Stimulated activated CD4-positive, alpha-beta T cell treated with anti-CD3 and anti-CD28 coated beads, Interleukin-1b, Interleukin-23, amount 100 ng/mL, for 4 hours (primary cell): ENCODE data around the gene MLST8.
"Not testable (repeated sequence)": the region's sequence is repeated elsewhere in the genome, so short reads cannot be mapped to it uniquely, and the experiment has no call there.

Source experiments
- DNase-seq, 2 donors: peaks; one replicate each; pipeline ENCODE4 v3.0.0-alpha.2; 2020; ENCODE audit warnings: low read depth in 2 of 2

Gene MLST8

DNA sequence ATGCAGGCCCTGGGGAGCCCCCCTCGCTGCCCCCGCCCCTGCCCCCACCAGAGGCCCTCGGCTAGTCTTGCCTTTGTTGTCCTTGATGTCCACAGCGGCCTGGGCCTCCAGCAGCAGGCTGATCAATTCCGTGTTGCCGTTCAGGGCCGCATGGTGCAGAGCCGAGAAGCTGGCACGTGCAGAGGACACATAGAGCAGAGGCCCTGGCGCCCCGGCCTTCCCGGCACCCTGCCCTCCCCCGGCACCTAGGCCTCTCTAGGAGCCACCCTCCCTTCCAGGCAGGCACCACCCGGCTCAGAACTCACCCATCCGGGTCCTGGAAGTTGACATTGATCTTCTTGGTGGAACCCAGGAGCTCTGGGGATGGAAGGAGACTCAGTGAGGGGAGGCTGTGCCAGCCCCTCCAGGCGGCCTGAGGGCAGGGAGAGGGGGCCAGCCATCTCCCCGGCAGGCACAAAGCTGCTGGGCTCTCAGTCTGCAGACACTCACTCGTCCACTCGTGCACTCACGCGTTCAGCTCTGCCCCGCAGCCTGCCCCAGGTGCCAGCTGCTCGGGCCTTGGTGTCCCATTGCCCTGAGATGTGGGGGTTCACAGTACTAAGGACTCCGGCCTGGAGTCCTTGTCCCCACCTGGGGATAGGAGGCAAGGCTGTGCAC, 15.1 kb upstream of the MLST8 start:
- DNase-seq = no peak

DNA sequence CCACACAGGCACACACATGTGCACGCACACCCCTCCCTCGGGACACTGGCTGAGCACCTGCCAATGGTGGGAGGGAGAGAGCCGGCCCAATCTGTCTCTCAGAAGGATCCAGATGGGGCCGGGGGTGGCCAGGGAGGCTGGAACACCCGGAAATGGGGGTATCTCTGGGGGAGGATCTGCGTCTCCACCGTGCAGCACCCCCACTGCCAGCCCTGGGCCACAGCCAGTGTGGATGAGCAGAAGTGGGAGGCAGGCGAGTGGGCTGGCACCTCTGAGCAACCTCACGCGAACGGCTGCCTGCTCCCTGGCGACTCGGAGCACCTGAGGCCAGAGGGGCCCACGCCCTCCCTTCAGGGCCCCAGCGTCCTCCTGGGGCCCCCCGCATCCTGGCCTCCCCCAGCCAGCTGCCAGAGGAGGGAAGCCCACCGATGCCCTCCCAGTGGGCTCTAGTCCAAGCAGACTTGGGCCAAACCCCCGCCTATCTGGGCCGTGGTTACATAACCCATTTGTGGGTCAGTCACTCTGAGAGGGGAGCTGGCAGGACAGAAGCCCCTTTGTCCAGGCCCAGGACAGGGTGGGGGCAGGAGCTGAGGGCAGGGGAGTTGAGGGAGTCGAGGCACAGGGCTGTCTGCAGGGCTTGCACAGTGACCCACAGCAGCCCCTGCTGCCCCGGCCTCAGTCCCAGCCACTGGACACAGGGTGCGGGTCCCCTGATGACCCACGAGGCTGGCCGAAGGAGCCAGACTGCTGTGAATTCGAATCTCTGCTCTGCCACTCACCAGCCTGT, 14.4 kb upstream of the MLST8 start:
- no peak for DNase-seq

DNA sequence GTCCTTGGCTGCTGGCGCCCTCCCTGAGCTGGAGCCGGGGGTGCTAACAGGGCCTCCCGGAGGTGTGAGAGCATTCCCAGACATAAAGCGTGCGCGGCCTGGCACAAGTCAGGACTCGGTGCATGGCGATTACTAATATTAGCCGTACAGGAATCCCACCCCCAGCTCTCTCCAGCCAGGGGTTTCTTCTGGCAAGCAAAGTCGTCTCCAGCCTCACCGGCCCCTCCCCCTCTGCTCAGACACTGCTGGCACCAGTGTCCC, 13.9 kb upstream of the MLST8 start:
- no peak for DNase-seq

DNA sequence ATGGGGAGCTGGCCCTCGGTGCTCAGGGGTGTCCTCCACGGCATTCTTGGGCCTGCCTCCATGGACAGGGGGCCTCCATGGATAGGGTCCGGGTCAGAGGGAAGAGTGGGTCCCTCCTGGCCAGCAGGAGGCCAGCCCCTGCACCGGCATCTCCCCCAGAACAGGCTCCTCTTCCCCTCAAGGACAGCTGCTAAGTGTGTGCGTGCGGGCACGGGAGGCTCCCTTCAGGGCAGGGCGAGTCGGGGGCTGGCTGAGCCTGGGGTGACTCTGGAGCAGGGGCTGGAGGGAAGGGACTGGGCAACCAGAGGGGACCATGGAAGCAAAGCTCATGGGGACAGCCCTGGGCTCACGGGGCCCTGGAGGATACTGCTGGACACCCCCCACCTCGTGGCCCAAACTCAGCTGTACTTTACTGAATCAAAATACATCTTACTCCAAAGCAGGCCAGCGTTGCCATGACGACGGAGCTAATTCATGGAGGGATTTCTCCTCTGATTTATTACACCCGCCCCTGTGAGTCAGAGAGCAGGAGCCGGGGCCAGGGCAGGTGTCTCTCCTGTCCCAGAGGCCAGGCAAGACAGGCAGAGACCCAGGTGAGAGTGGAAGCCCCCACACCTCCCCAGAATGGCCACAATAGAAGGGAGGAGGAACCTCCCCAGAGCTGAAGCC, 11.0 kb upstream of the MLST8 start:
- no peak for DNase-seq

DNA sequence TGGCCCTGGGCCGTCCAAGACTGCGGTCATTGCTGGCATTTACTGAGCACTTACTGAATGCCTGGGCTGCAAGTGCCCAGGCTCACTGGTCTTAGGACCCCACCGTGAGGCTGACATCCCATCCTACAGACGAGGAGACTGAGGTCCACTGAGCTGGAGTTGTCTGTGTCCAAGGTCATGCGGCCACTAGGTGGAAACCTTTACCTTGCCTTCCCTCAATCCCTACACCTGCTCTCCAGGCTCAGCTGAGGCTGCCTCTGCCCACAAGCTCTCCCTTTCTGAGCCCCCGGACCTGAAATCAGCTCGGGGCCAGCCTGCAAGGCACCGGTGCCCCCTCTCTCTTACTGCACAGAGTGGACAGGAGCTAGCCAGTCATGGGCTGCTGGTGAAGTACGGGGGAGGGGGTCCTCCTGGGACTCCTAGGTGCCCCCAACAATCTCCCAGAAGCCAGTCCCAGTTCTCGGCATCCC, 10.4 kb upstream of the MLST8 start:
- peak in 1 of 2 donors; percentile 41 for DNase-seq

DNA sequence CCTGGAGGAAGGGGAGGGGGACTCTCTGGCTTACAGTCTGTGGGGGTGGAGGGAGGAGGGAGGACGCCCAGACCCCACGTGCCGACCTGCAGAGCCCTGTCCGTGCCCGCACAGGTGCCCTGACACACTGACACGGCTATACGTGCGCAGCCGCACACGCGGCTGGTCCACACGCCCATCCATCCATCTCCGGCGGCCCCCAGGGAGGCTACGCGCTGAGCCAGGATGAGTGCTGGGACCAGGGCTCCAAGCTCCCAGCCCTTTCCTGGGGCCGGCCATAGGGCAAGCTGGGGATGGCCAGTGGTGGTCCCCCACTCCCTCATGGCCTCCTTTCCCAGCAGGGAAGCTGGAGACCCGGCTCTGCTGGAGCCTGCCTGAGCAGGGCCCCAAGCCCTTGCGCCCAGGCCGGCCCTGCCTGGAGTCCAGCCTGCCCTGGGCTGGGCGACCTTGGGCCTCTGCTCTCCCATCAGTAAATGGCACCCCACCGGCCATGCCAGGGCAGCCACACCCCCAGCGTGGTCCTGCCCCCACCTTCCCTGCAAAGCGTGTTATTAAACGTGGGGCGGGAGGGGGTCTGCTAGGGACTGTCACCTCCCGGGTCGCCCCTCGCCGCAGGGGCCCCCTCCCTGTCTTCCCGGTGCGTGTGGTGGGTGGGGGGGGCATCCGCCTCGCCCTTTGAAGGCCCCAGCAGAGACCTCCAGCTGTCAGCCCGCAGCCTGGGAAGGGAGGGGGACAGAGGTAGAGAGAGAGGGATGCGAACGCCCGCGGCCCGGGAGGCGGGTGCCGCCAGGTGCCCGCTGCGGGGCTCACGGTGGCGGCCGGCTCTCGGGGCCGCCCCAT, 9.7 kb upstream of the MLST8 start:
- DNase-seq = no peak

DNA sequence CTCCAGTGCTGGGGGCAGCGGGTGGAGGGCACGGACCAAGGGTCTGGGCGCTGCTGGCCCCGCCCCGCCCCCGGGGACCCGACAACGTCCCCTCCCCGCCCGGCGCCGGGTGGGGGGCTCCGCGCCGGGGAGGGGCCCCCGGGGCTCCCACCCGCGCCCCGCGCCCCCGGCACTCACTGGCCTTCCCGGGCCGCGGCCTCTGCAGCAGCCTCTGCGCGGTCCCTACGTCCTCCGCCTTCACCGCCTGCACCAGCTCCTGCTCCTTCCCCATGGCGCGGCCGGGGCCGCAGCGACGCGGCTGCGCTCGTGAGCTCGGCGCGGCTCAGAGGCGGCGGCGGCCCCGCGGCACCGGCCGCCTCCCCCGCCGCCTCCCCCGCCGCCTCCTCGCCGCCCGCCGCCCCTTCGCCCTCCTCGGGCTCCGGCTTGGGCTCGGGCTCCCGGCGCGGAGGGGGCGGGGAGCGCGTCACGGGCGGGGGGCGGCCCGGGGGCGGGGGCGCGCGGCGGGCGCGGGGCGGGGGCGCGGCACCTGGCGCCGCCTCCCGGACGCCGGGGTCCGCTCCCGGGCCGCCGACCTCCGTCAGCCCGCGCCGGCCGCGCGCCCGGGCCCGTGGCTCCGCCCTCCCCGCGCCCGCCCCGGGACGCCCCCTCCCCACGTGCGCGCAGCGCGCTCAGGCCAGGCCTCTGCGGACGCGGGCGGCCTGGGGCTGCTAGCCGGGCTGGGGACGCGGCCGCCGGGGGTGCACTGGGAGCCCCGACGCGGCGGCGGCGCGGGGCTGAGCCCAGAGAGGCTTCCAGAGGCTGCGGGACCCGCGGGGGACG, 8.9 kb upstream of the MLST8 start, which contains the start of gene CASKIN1:
Gene CASKIN1 (minus strand): TSS at position 444 of the 819 bp plus-strand sequence. CDS start 173 bp downstream, at position 271.
- DNase-seq = no peak

DNA sequence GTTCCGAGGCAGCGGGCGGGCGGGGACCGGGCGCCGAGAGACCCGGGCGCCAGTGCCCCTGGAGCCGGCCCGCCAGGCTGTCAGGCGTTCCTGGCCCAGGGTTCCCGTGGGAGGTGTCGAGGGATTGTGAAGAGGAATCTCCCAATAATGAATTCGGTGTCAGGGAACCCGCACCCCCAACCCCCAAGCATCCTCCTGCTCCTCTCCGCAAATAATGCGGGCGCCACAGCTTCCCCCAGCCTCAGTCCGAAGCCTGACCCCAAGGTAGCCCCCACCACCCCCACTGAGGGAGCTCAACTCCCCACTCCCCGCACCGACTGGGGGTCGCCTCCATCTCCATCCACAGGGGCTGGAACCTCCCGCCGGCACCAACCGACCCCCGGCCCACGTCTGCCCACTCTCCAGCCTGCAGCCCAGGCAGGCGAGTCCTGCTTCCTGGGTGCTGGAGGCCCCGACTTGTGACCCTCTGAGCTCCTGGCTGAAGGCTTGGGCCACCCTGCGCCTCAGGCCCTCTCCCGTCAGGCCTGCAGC, 8.2 kb upstream of the MLST8 start:
- DNase-seq = no peak

DNA sequence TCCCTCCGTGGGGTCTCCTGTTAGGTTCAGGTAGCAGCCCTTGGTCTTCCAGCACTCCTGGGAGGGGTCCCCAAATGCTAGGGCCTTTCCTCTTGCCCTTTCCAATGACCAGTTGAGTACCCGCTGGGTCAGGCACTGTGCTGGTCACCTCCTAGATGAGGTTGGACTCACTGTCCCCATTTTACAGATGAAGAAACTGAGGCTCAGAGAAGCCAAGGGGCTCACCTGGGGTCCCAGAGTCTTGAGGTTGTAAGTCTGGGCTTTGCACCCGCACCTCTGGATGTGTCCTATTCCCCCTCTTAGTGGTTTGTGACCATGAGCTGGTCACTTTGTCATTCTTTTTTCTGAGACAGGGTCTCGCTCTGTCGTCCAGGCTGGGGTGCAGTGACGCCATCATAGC, 7.5 kb upstream of the MLST8 start:
- DNase-seq = no peak

DNA sequence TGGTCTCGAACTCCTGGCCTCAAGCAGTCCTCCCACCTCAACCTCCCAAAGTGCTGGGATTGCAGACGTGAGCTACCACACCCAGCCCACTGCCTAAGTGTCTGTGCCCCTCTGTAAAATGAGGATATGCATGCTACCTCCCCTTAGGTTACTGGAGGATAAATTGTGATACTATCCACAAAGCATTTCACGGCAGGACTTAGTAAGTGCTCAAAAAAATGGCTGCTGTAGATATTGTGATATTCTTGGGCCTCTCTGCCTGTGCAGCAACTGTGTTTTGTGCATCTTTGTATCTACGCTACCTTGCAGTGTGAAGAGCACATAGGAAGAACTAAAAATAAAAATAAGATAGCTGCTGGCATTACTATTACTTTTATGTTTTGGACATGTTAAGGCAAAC, 7.0 kb upstream of the MLST8 start:
- DNase-seq = no peak

DNA sequence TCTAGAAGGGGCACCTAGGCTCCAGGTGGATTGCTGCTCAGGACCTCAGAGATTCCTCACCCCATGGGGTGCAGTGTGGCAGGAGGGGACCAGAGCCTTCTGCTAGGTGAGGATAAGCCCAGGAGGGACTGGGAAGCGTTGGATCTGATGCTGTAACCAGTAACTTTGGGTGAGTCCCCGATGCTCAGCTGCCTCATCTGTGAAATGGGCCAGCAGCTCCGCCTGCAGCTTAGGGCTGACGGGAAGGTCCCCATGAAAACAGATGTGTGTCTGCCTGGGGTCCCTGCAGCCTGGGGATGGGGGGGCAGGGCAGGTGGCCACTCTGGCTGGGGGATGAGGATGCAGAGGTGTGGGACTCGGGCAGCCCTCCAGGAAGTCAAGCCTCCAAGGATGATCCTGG, 6.2 kb upstream of the MLST8 start:
- DNase-seq = no peak

DNA sequence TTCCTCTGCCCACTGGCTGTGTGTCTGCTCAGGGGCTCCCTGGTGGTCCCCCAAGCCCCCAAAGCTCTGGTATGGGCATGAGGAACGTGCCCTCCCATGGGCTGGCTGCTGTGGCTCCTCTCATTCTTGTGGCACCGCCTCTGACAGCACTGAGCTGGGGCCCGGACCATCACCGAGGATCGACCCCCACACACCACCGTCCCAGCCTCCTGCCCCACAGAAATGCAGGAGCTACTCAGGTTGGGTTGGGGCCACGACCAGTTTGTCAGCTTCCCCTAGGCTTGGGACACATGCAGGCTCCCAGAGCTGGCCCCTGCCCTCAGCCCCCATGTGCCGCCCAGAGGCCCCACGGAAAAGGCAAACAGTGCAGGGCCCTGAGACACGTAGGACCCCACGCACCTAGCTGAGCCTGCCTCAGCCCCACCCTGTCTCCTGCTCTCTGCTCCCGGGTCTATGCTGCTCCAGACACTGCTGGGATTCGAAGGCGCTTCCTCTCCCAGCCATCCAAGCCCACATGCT, 5.6 kb upstream of the MLST8 start:
- no peak for DNase-seq

DNA sequence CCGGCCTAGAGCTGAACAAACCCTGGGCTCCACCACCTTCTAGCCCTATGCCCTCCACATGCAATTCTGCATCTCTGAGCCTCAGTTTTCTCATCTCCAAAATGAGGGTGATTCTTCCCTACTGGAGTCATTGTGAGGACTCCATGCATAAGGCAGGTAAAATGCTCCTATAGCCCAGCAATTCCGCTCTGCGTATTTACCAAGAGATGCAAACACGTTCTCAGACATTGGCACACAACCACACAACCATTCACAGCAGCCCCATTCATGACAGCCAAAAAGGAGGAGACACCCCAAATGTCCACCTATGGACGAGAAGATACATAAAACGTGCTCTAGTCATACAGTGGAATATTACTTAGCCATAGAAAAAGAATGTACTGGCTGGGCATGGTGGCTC, 4.9 kb upstream of the MLST8 start:
- no peak for DNase-seq

DNA sequence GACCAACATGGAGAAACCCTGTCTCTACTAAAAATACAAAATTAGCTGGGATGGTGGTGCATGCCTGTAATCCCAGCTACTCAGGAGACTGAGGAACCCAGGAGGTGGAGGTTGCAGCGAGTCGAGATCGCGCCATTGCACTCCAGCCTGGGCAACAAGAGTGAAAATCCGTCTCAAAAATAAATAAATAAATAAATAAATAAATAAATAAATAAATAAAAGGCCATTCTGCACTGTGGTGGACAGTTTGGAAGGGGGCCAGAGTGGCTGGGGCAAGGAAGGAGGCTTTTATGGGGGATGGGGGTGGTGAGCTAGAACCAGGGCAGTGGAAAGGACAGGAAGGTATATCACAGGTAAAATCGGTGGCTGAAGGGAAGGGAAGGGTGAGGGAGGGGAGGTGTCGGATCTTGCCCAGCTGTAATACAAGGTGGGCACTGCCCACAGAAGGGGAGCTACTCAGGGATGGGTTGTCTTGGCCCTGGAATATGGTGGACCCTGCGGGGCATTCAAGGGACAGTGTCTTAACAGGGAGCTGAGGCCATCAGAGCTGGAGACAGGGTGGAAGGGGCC, 2.0 kb upstream of the MLST8 start:
- not testable (repeated sequence) for DNase-seq

DNA sequence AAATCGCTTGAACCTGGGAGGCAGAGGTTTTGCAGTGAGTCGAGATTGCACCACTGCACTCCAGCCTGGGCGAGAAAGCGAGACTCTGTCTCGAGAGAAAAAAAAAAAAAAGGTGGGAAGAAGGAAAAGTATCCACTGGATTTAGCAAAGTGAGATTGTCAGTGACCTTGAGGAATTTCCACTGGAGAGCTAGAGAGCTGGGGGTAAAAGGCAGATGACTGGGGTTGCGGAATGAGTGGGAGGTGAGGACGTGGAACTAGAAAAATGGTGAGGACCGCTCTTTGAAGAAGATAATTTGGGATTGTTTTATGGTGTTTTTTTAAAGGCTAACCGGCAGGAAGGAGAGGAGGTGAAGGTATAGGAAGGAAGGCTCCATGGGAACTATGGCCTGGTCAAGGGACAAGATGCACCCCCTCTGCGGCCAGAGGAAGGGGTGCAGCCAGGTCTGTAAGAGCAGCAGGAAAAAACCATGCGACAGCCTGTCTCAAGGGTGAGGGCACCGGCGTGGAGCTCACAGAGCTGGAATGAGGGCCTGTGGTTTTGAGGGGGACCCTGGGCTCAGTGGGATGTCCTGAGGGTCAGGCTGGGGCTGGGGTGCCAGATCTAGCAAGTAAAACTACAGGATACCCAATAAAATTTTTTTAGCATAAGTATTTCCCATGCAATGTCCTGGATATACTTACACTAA, 694 bp upstream of the MLST8 start:
- no peak for DNase-seq

DNA sequence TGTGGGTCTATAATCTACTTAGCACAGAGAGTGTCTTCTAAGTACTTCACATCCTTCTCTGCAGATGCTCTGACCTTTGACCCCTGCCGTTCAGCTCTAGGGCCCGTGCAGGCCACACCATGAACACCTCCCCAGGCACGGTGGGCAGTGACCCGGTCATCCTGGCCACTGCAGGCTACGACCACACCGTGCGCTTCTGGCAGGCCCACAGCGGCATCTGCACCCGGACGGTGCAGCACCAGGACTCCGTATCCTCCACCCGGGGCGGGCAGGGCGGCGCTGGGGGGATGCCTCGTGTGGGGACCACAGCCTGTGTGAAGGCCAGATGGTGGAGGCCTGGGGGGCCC, 686 bp downstream of the MLST8 start:
- no peak for DNase-seq

DNA sequence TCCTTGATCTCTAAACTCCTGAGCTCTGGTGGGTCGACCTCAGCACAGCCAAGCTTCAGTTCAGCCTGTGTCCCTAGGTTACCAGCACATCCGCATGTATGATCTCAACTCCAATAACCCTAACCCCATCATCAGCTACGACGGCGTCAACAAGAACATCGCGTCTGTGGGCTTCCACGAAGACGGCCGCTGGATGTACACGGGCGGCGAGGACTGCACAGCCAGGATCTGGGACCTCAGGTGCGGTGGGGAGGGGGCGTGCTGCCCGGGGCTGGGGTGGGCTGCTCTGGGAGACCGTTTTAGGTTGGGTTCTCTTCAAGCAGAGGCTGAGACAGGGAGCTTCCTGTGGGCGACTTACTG, 1.1 kb downstream of the MLST8 start:
- no peak for DNase-seq

DNA sequence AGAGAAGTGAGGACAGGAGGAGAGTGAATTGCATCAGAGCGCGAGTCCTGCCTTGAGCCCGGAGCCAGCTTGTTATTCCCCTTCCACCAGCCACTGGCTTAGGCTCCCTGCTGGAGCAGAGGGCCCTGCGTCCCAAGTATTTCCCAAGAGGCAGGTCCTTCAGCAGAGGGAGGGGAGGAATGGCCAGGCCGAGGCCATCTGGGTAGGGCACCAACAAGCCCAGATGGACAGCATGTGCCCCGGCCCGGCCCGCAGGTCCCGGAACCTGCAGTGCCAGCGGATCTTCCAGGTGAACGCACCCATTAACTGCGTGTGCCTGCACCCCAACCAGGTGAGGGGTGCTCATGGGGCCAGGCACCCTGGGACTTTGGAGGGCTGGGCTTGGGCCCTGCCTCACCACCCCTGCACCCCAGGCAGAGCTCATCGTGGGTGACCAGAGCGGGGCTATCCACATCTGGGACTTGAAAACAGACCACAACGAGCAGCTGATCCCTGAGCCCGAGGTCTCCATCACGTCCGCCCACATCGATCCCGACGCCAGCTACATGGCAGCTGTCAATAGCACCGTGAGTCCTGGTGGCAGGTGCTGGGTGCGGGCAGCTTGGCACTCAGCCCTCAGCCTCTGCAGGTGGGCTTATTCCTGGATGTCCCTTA, 1.7 kb downstream of the MLST8 start:
- no peak for DNase-seq

DNA sequence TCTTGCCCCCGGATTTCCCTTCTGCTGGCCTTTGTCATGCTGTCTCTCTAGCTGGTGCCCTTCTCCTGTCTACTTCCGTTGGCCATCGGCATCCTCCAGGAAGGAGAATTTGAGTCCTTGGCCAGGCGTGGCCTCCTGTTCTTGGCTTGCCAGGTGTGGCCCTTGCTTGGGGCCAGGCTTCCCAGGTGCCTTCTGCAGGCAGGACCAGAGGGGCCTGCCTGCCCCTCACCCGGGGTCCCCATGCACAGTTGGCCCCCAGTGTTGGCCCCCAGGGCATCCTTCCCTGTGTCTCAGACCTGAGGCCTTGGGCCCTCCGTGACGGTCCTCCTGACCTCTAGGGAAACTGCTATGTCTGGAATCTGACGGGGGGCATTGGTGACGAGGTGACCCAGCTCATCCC, 2.6 kb downstream of the MLST8 start:
- no peak for DNase-seq

DNA sequence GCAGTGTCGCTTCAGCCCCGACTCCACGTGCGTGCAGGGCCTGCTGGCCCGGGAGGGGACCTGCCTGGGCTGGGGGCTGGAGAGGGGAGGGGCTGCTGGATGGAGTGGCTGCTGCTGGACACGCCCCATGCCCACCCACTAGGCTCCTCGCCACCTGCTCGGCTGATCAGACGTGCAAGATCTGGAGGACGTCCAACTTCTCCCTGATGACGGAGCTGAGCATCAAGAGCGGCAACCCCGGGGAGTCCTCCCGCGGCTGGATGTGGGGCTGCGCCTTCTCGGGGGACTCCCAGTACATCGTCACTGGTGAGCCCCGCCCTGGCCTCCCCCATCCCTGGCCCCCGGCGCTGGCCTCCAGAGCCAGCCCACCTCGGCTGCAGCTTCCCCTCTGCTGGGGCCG, 3.1 kb downstream of the MLST8 start:
- DNase-seq = no peak
